HepG2 (cell line): ENCODE results near the gene TBCB. TPM values are rescaled to one million over a fixed set of nuclear protein-coding genes. Genes with fewer than 3 reads are reported as not detected.

Source experiments
- ARNTL ChIP-seq: sonication (generic); formaldehyde crosslinking; IDR thresholded peaks from 2 replicates; pipeline ENCODE4 v1.4.0; 2020; ENCODE audit warnings: mild to moderate bottlenecking, missing genetic modification reagents
- HNF1A ChIP-seq, 2 experiments: sonication (generic) in 1 of 2; formaldehyde crosslinking in 1 of 2; IDR thresholded peaks; 2 replicates each; pipeline versions ENCODE4 v1.4.0 to v1.6.1; 2016 to 2020; ENCODE audit warnings: borderline replicate concordance in 1 of 2, low read depth in 1 of 2, mild to moderate bottlenecking in 1 of 2, missing genetic modification reagents in 1 of 2
- MTERF4 ChIP-seq: sonication (generic); formaldehyde crosslinking; IDR thresholded peaks from 2 replicates; pipeline ENCODE4 v1.8.0; 2023; ENCODE audit warnings: mild to moderate bottlenecking, missing genetic modification reagents
- MXD4 ChIP-seq: IDR thresholded peaks from 2 replicates; pipeline ENCODE4 v1.6.1; 2016; ENCODE audit warnings: mild to moderate bottlenecking, missing biosample characterization, missing genetic modification reagents
- NFATC3 ChIP-seq: sonication (generic); formaldehyde crosslinking; IDR thresholded peaks from 2 replicates; pipeline ENCODE4 v1.5.1; 2020; ENCODE audit warnings: mild to moderate bottlenecking, missing genetic modification reagents
- NFKBIZ ChIP-seq: IDR thresholded peaks from 2 replicates; pipeline ENCODE4 v1.6.1; 2018; ENCODE audit warnings: missing genetic modification reagents, missing compliant biosample characterization
- SIX1 ChIP-seq: sonication (generic); formaldehyde crosslinking; IDR thresholded peaks from 2 replicates; pipeline ENCODE4 v1.4.0; 2020; ENCODE audit warnings: missing genetic modification reagents, borderline replicate concordance
- ZNF546 ChIP-seq: sonication (generic); formaldehyde crosslinking; conservative IDR thresholded peaks from 2 replicates; pipeline ENCODE4 v1.8.1; 2023; ENCODE audit warnings: mild to moderate bottlenecking, missing genetic modification reagents
- ZNF7 ChIP-seq: IDR thresholded peaks from 2 replicates; pipeline ENCODE4 v1.6.1; 2016; ENCODE audit warnings: missing biosample characterization, missing genetic modification reagents
- ZNF800 ChIP-seq: sonication (generic); formaldehyde crosslinking; IDR thresholded peaks from 2 replicates; pipeline ENCODE4 v1.4.0; 2020; ENCODE audit warnings: missing genetic modification reagents
- polyA plus RNA-seq, 8 experiments: library from polyadenylated mRNA; depleted of rRNA in 3 of 8; stranded (reverse) in 7 of 8; unstranded in 1 of 8; fragments of >200 nt; fragmentation: Illumina TruSeq in 4 of 8; extraction: Trizol in 4 of 8; gene quantifications; 2 replicates each; pipeline versions ENCODE4 v1.2.1 to v1.2.3, GENCODE V29; 2011 to 2016; ENCODE audit warnings: low read depth in 4 of 8, missing spikeins in 1 of 8, mixed read lengths in 1 of 8; ENCODE audit not compliant: insufficient read depth in 1 of 8
- total RNA-seq, 5 experiments: library from RNA; depleted of rRNA; stranded (reverse); fragments of >200 nt; fragmentation: Illumina TruSeq; extraction: Trizol; gene quantifications; 2 replicates each; pipeline ENCODE4 v1.2.3, GENCODE V29; 2016; ENCODE audit warnings: low read depth in 1 of 5
- TF ChIP-seq, protein P1 (sequence below): sonication (generic); formaldehyde crosslinking; IDR thresholded peaks from 2 replicates; pipeline ENCODE4 v1.4.0; 2020; ENCODE audit warnings: mild to moderate bottlenecking, missing genetic modification reagents
- TF ChIP-seq, protein P2 (sequence below): sonication (generic); formaldehyde crosslinking; IDR thresholded peaks from 2 replicates; pipeline ENCODE4 v1.4.0; 2020; ENCODE audit warnings: missing genetic modification reagents
- TF ChIP-seq, protein P3 (sequence below): sonication (generic); formaldehyde crosslinking; IDR thresholded peaks from 2 replicates; pipeline ENCODE4 v1.5.1; 2020; ENCODE audit warnings: missing genetic modification reagents, mild to moderate bottlenecking, borderline replicate concordance
- TF ChIP-seq, protein P4 (sequence below): sonication (generic); formaldehyde crosslinking; IDR thresholded peaks from 2 replicates; pipeline ENCODE4 v1.4.0; 2020; ENCODE audit warnings: mild to moderate bottlenecking, missing genetic modification reagents

The TBCB gene
- total and polyA plus RNA-seq, 2 of the 13 experiments (the other 11 are each of a cell fraction or from before 2014, with no cell fraction given) = 271 to 276 TPM

DNA sequence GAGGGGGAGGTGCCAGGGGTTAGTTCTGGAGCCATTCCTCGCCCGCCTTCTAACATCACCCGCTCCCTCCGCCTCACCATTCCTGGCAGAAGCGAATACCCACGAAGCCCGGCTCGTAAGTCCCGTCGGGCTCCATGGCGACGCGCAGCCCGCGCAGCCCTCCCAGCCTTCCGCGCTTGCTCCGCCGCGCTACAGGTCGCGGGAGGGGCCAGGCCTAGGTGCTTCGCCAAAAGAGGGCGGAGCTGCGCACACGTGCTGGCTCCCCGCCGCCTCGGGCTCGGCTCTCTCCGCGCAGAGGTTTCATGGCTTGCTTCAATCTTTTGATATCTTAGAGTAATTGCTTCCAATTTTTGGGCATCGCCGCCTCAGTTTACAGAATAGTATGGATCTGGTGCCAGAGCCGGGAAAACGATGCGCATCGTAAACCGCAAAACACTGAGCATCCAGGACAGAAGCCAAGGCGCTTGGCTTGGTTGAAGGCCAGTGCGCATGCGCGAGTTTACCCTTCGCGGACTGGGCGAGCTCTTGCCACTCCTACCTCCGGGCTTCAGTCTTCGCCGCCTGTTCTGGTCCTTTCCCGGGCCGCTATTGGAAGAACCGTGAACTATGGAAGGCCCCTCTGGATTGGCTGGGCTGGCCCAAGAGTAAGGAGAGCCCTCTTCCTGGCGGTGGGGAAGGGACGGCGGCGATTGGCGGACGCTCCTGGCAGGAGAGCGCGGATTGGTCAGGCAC lies 381 bp upstream of the TBCB start, which contains the start of gene POLR2I (continued):
- TF ChIP-seq, protein P1, sequence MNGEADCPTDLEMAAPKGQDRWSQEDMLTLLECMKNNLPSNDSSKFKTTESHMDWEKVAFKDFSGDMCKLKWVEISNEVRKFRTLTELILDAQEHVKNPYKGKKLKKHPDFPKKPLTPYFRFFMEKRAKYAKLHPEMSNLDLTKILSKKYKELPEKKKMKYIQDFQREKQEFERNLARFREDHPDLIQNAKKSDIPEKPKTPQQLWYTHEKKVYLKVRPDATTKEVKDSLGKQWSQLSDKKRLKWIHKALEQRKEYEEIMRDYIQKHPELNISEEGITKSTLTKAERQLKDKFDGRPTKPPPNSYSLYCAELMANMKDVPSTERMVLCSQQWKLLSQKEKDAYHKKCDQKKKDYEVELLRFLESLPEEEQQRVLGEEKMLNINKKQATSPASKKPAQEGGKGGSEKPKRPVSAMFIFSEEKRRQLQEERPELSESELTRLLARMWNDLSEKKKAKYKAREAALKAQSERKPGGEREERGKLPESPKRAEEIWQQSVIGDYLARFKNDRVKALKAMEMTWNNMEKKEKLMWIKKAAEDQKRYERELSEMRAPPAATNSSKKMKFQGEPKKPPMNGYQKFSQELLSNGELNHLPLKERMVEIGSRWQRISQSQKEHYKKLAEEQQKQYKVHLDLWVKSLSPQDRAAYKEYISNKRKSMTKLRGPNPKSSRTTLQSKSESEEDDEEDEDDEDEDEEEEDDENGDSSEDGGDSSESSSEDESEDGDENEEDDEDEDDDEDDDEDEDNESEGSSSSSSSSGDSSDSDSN (CRISPR knock-in tag) = peak; percentile 51; the same call in 1 of the 2 replicates
- TF ChIP-seq NFATC3 (CRISPR knock-in tag) = peak; percentile 49; the same call in 1 of the 2 replicates
- TF ChIP-seq, protein P2, sequence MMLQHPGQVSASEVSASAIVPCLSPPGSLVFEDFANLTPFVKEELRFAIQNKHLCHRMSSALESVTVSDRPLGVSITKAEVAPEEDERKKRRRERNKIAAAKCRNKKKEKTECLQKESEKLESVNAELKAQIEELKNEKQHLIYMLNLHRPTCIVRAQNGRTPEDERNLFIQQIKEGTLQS = no peak
- 0 out of 2 replicates have a peak, but pooled peaks have one; percentile 14 for TF ChIP-seq SIX1
- TF ChIP-seq, protein P3, sequence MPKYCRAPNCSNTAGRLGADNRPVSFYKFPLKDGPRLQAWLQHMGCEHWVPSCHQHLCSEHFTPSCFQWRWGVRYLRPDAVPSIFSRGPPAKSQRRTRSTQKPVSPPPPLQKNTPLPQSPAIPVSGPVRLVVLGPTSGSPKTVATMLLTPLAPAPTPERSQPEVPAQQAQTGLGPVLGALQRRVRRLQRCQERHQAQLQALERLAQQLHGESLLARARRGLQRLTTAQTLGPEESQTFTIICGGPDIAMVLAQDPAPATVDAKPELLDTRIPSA = no peak
- TF ChIP-seq ARNTL = peak; percentile 94
- 0 out of 2 replicates have a peak, but pooled peaks have one; percentile 59 for TF ChIP-seq ZNF546 (CRISPR knock-in tag)
- no peak for TF ChIP-seq HNF1A (IDR thresholded peaks at IDR 0.05; ENCODE audit: low read depth)
- TF ChIP-seq HNF1A (CRISPR knock-in tag; IDR thresholded peaks at IDR 0.05; ENCODE audit: borderline replicate concordance) = peak; percentile 58; the same call in 1 of the 2 replicates
- TF ChIP-seq, protein P4, sequence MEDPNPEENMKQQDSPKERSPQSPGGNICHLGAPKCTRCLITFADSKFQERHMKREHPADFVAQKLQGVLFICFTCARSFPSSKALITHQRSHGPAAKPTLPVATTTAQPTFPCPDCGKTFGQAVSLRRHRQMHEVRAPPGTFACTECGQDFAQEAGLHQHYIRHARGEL (CRISPR knock-in tag) = no peak
- TF ChIP-seq NFKBIZ (CRISPR knock-in tag) = no peak; the same call in 1 of the 2 replicates
- peak; percentile 97 for TF ChIP-seq MXD4 (CRISPR knock-in tag)
- TF ChIP-seq ZNF7 (CRISPR knock-in tag) = peak; percentile 15; the same call in 1 of the 2 replicates
- TF ChIP-seq ZNF800 (CRISPR knock-in tag) = peak; percentile 81
- peak; percentile 88 for TF ChIP-seq MTERF4 (CRISPR knock-in tag)
